Liver (tissue), 9 donors: Measurements from ENCODE around the gene CRACR2A. TPM values are rescaled to one million over a fixed set of nuclear protein-coding genes. Genes with fewer than 3 reads are reported as not detected.

Source experiments
- DNase-seq: peaks from one replicate; pipeline ENCODE4 v3.0.0-alpha.2; 2017; ENCODE audit warnings: low spot score
- H3K27ac ChIP-seq, 2 donors: one replicate each; pipeline ENCODE4 v1.7.0; 2013; ENCODE audit warnings: inconsistent platforms in 2 of 2, low read length in 2 of 2, control low read depth in 1 of 2, low read depth in 1 of 2, mild to moderate bottlenecking in 1 of 2
- H3K27me3 ChIP-seq, 4 donors: one replicate each; pipeline versions ENCODE4 v1.6.1 to v1.7.0; 2013; ENCODE audit warnings: low read length in 3 of 4, inconsistent platforms in 1 of 4, mild to moderate bottlenecking in 1 of 4, moderate library complexity in 1 of 4; ENCODE audit not compliant: control insufficient read depth in 4 of 4, insufficient read depth in 4 of 4
- H3K36me3 ChIP-seq, 4 donors: one replicate each; pipeline versions ENCODE4 v1.6.1 to v1.7.0; 2013; ENCODE audit warnings: low read length in 3 of 4, mild to moderate bottlenecking in 3 of 4, low read depth in 1 of 4, moderate library complexity in 1 of 4; ENCODE audit not compliant: control insufficient read depth in 4 of 4, insufficient read depth in 3 of 4
- H3K4me1 ChIP-seq, 4 donors: one replicate each; pipeline versions ENCODE4 v1.6.1 to v1.7.0; 2013; ENCODE audit warnings: low read length in 3 of 4, mild to moderate bottlenecking in 3 of 4, moderate library complexity in 1 of 4; ENCODE audit not compliant: control insufficient read depth in 4 of 4, insufficient read depth in 4 of 4
- H3K4me3 ChIP-seq, 3 donors: one replicate each; pipeline versions ENCODE4 v1.6.1 to v1.7.0; 2013; ENCODE audit warnings: low read length in 3 of 3, control low read depth in 1 of 3, low read depth in 1 of 3, mild to moderate bottlenecking in 1 of 3
- H3K9ac ChIP-seq, 2 donors: one replicate each; pipeline ENCODE4 v1.7.0; 2013; ENCODE audit warnings: low read length in 2 of 2, mild to moderate bottlenecking in 2 of 2, moderate library complexity in 2 of 2, control low read depth in 1 of 2, low read depth in 1 of 2
- H3K9me3 ChIP-seq, 4 donors: one replicate each; pipeline versions ENCODE4 v1.6.1 to v1.7.0; 2013; ENCODE audit warnings: low read length in 3 of 4; ENCODE audit not compliant: control insufficient read depth in 4 of 4
- ATF3 ChIP-seq: IDR thresholded peaks from 2 replicates; pipeline ENCODE4 v1.6.1; 2016; ENCODE audit warnings: antibody characterized with exemption
- FOXA1 ChIP-seq: IDR thresholded peaks from 2 replicates; pipeline ENCODE4 v1.6.1; 2016; ENCODE audit warnings: antibody characterized with exemption
- GABPA ChIP-seq, 2 donors: IDR thresholded peaks in 1 of 2; conservative IDR thresholded peaks in 1 of 2; 2 replicates each; pipeline ENCODE4 v1.6.1; 2016; ENCODE audit warnings: antibody characterized with exemption in 2 of 2, mild to moderate bottlenecking in 1 of 2, moderate library complexity in 1 of 2
- HNF4A ChIP-seq, 2 donors: conservative IDR thresholded peaks; 2 replicates each; pipeline ENCODE4 v1.6.1; 2016; ENCODE audit warnings: antibody characterized with exemption in 2 of 2, mild to moderate bottlenecking in 2 of 2
- HNF4G ChIP-seq: IDR thresholded peaks from 2 replicates; pipeline ENCODE4 v1.6.1; 2016; ENCODE audit warnings: antibody characterized with exemption
- JUND ChIP-seq, 2 donors: IDR thresholded peaks; 2 replicates each; pipeline ENCODE4 v1.6.1; 2016; ENCODE audit warnings: antibody characterized with exemption in 2 of 2
- MAX ChIP-seq: IDR thresholded peaks from 2 replicates; pipeline ENCODE4 v1.6.1; 2016; ENCODE audit warnings: antibody characterized with exemption
- NR2F2 ChIP-seq: IDR thresholded peaks from 2 replicates; pipeline ENCODE4 v1.6.1; 2016; ENCODE audit warnings: antibody characterized with exemption
- RAD21 ChIP-seq, 2 donors: IDR thresholded peaks; 2 replicates each; pipeline ENCODE4 v1.6.1; 2016; ENCODE audit warnings: antibody characterized with exemption in 2 of 2, mild to moderate bottlenecking in 2 of 2
- REST ChIP-seq: IDR thresholded peaks from 2 replicates; pipeline ENCODE4 v1.6.1; 2016; ENCODE audit warnings: antibody characterized with exemption, mild to moderate bottlenecking
- RXRA ChIP-seq, 2 donors: IDR thresholded peaks; 2 replicates each; pipeline ENCODE4 v1.6.1; 2017 to 2018; ENCODE audit warnings: antibody characterized with exemption in 2 of 2, mild to moderate bottlenecking in 1 of 2
- SP1 ChIP-seq: IDR thresholded peaks from 2 replicates; pipeline ENCODE4 v1.6.1; 2018; ENCODE audit warnings: antibody characterized with exemption, mild to moderate bottlenecking
- TAF1 ChIP-seq: conservative IDR thresholded peaks from 2 replicates; pipeline ENCODE4 v1.6.1; 2016; ENCODE audit warnings: antibody characterized with exemption, mild to moderate bottlenecking
- YY1 ChIP-seq: IDR thresholded peaks from 2 replicates; pipeline ENCODE4 v1.6.1; 2016; ENCODE audit warnings: antibody characterized with exemption, mild to moderate bottlenecking
- ZBTB33 ChIP-seq: IDR thresholded peaks from 2 replicates; pipeline ENCODE4 v1.6.1; 2016; ENCODE audit warnings: antibody characterized with exemption
- WGBS: extraction: QIAGEN DNeasy Blood & Tissue Kit; methylation state at CpG from one replicate; pipeline ENCODE4 v1.1.7; 2013; 5-methylcytosine and 5-hydroxymethylcytosine counted together
- polyA plus RNA-seq, 2 donors: library from polyadenylated mRNA; stranded (reverse) in 1 of 2; unstranded in 1 of 2; fragments of 200-250 nt in 1 of 2; fragments of >200 nt in 1 of 2; fragmentation: Nextera tagmentation in 1 of 2; extraction: Ambion mirVana in 1 of 2; gene quantifications; one replicate each; pipeline versions ENCODE4 v1.2.1 to v1.2.3, GENCODE V29; 2013 to 2015
- total RNA-seq, 2 donors: library from RNA; depleted of rRNA; stranded (reverse); fragments of >200 nt; gene quantifications; one replicate each; pipeline ENCODE4 v1.2.3, GENCODE V29; 2014
- TF ChIP-seq, protein P1 (sequence below): fragments of 150-350 bp; IDR thresholded peaks from 2 replicates; pipeline ENCODE4 v1.5.1; 2017; ENCODE audit warnings: improper control_type of control experiment, low read depth, low read length; ENCODE audit not compliant: missing input control
- donor health status: healthy.
- donor health status: healthy.
- donor health status: healthy.
- donor health status: healthy.
- donor health status: healthy.

Gene CRACR2A
- total and polyA plus RNA-seq, 4 donors: 0.33 to 4.2 (median 1.4) TPM

GRCh38 chr12:3606128-3606527 lies 146.8 kb downstream of the CRACR2A start:
- H3K27ac ChIP-seq: no peak overlapping the region
- no peaks in the 10 kb centered on the region for H3K36me3 ChIP-seq
- H3K9ac ChIP-seq: no peak overlapping the region
- H3K4me3 ChIP-seq: no peak overlapping the region
- 78% methylated on average over 10 of the region's 10 CpGs for WGBS
- no peaks in the 10 kb centered on the region for H3K9me3 ChIP-seq
- TF ChIP-seq JUND (IDR thresholded peaks at IDR 0.05) (no peak), HNF4A (conservative IDR thresholded peaks at IDR 0.05) (no peak), MAX (no peak), TAF1 (no peak), YY1 (no peak), ZBTB33 (no peak), SP1 (no peak), HNF4G (no peak), GABPA (IDR thresholded peaks at IDR 0.05 in 1 of 2, conservative IDR thresholded peaks at IDR 0.05 in 1 of 2) (no peak), RXRA (IDR thresholded peaks at IDR 0.05) (no peak), FOXA1 (no peak), ATF3 (no peak), RAD21 (IDR thresholded peaks at IDR 0.05) (no peak)
- DNase-seq: no peak
- H3K4me1 ChIP-seq: no peaks in the 10 kb centered on the region
- peaks cover 0 to 9% (median 4%) of the 10 kb centered on the region in 4 donors for H3K27me3 ChIP-seq

GRCh38 chr12:3605692-3606091 lies 147.2 kb downstream of the CRACR2A start:
- no peaks in the 10 kb centered on the region for H3K36me3 ChIP-seq
- H3K4me1 ChIP-seq: no peaks in the 10 kb centered on the region
- H3K27ac ChIP-seq: no peak overlapping the region
- DNase-seq: no peak
- WGBS: 68% methylated on average over 6 of the region's 6 CpGs
- H3K4me3 ChIP-seq: no peak overlapping the region
- H3K27me3 ChIP-seq: peaks cover 0 to 9% (median 4%) of the 10 kb centered on the region in 4 donors
- H3K9ac ChIP-seq: no peak overlapping the region
- H3K9me3 ChIP-seq: no peaks in the 10 kb centered on the region
- TF ChIP-seq TAF1 (no peak), RXRA (IDR thresholded peaks at IDR 0.05) (no peak), GABPA (IDR thresholded peaks at IDR 0.05 in 1 of 2, conservative IDR thresholded peaks at IDR 0.05 in 1 of 2) (no peak), JUND (IDR thresholded peaks at IDR 0.05) (no peak)

- H3K36me3 ChIP-seq: no peaks in the 10 kb centered on the region
- no peaks in the 10 kb centered on the region for H3K9me3 ChIP-seq
- DNase-seq: no peak
- no peaks in the 10 kb centered on the region for H3K4me1 ChIP-seq
- no peak overlapping the region for H3K9ac ChIP-seq
- peaks cover 0 to 11% (median 5%) of the 10 kb centered on the region in 4 donors for H3K27me3 ChIP-seq
- H3K27ac ChIP-seq: no peak overlapping the region
- H3K4me3 ChIP-seq: no peak overlapping the region
- 22% methylated on average over 13 of the region's 13 CpGs for WGBS
- no peak for TF ChIP-seq NR2F2
- no peak for TF ChIP-seq JUND (IDR thresholded peaks at IDR 0.05)
- TF ChIP-seq, protein P1, sequence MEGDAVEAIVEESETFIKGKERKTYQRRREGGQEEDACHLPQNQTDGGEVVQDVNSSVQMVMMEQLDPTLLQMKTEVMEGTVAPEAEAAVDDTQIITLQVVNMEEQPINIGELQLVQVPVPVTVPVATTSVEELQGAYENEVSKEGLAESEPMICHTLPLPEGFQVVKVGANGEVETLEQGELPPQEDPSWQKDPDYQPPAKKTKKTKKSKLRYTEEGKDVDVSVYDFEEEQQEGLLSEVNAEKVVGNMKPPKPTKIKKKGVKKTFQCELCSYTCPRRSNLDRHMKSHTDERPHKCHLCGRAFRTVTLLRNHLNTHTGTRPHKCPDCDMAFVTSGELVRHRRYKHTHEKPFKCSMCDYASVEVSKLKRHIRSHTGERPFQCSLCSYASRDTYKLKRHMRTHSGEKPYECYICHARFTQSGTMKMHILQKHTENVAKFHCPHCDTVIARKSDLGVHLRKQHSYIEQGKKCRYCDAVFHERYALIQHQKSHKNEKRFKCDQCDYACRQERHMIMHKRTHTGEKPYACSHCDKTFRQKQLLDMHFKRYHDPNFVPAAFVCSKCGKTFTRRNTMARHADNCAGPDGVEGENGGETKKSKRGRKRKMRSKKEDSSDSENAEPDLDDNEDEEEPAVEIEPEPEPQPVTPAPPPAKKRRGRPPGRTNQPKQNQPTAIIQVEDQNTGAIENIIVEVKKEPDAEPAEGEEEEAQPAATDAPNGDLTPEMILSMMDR: no peak
- no peak for TF ChIP-seq HNF4G
- no peak for TF ChIP-seq SP1
- TF ChIP-seq ATF3: no peak
- no peak for TF ChIP-seq RXRA (IDR thresholded peaks at IDR 0.05)
- TF ChIP-seq REST: no peak
- no peak for TF ChIP-seq GABPA (IDR thresholded peaks at IDR 0.05 in 1 of 2, conservative IDR thresholded peaks at IDR 0.05 in 1 of 2)
- no peak for TF ChIP-seq TAF1
- TF ChIP-seq FOXA1: no peak
Observed at GRCh38 chr12:3604748-3605586, 147.9 kb downstream of the CRACR2A start.
